ENCODE results near the gene ADGRG2. TPM values are rescaled to one million over a fixed set of nuclear protein-coding genes. Genes with fewer than 3 reads are reported as not detected.

ADGRG2 gene, protein sequence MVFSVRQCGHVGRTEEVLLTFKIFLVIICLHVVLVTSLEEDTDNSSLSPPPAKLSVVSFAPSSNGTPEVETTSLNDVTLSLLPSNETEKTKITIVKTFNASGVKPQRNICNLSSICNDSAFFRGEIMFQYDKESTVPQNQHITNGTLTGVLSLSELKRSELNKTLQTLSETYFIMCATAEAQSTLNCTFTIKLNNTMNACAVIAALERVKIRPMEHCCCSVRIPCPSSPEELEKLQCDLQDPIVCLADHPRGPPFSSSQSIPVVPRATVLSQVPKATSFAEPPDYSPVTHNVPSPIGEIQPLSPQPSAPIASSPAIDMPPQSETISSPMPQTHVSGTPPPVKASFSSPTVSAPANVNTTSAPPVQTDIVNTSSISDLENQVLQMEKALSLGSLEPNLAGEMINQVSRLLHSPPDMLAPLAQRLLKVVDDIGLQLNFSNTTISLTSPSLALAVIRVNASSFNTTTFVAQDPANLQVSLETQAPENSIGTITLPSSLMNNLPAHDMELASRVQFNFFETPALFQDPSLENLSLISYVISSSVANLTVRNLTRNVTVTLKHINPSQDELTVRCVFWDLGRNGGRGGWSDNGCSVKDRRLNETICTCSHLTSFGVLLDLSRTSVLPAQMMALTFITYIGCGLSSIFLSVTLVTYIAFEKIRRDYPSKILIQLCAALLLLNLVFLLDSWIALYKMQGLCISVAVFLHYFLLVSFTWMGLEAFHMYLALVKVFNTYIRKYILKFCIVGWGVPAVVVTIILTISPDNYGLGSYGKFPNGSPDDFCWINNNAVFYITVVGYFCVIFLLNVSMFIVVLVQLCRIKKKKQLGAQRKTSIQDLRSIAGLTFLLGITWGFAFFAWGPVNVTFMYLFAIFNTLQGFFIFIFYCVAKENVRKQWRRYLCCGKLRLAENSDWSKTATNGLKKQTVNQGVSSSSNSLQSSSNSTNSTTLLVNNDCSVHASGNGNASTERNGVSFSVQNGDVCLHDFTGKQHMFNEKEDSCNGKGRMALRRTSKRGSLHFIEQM
- total RNA-seq (3.7 and 4.5 TPM in 2 replicates), polyA plus RNA-seq (2.1 and 2.9 TPM in 2 replicates)

DNA sequence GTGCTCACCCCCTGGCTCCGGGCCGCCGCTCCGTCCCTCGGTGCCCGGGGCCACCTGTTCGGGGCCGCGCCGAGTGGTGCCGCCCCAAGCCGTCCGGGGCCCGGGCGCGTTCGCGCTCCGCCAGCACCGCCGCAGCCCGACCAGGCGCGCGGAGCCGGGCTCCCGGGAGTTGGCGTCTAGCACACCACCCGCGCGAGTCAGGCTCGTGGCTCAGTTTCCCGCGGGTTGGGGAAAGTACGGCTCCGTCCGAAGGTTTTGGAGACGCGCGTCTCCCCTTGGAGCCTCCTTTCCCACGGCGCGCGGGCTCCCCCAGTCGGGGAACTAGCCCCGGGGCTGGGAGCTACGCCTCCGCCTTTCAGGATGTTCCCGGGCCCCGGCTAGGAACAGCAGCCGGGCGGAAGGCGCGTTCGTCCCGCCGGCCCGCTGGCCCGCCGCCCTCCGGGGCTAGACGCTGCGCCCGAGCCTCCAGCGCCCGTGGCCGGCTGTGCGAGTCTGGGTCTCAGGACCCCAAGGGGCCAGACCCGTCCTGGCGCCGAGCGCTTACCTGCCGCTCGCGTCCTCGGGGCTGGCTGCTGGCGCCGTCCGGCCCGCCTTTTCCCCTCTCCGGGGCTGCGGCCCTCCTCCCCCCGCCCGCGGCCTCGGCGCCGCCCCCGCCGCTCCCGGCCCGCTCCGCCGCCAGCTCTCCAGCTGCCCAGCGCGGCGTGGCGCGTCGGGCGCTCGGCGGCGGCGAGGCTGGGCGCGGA is at the start of gene ADGRG2:
Gene ADGRG2, minus strand, starts transcription at position 571 of the 743 bp plus-strand sequence. CDS start 53,634 bp downstream, outside the sequence.
- no peak for TF ChIP-seq EZH2 (IDR thresholded peaks at IDR 0.05; ENCODE audit: borderline replicate concordance)
- TF ChIP-seq, protein P1, sequence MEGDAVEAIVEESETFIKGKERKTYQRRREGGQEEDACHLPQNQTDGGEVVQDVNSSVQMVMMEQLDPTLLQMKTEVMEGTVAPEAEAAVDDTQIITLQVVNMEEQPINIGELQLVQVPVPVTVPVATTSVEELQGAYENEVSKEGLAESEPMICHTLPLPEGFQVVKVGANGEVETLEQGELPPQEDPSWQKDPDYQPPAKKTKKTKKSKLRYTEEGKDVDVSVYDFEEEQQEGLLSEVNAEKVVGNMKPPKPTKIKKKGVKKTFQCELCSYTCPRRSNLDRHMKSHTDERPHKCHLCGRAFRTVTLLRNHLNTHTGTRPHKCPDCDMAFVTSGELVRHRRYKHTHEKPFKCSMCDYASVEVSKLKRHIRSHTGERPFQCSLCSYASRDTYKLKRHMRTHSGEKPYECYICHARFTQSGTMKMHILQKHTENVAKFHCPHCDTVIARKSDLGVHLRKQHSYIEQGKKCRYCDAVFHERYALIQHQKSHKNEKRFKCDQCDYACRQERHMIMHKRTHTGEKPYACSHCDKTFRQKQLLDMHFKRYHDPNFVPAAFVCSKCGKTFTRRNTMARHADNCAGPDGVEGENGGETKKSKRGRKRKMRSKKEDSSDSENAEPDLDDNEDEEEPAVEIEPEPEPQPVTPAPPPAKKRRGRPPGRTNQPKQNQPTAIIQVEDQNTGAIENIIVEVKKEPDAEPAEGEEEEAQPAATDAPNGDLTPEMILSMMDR (IDR thresholded peaks at IDR 0.05; ENCODE audit: poor library complexity): no peak
- TF ChIP-seq EZH2phosphoT487 (IDR thresholded peaks at IDR 0.05; ENCODE audit: low read depth, severe bottlenecking, unreplicated experiment): no peak
- peak within 1 kb of the TSS; percentile 84 for H3K4me2 ChIP-seq

DNA sequence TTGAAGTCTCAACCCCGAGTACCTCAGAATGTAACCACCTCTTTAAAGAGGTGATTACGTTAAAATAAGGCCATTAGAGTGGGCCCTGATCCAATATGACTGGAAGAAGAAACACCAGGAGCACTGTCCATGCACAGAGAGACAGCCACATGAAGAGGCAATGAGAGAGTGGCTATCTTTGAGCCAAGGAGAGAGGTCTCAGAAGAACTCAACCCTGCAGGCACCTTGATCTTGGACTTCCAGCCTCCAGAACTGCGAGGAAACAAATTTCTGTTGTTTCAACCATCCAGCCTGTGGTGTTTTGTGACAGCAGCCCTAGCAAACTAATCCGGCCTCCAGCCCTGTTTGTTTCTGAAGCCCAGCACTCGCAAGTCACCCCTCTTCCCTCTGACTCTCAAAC is 46.3 kb upstream of the ADGRG2 start:
- no peak for DNase-seq (ENCODE audit: low spot score)
- Histone ChIP-seq H2AFZ (no peak overlapping the region), H3K36me3 (replicated peaks; ENCODE audit: insufficient read depth, low read depth) (no peaks in the 10 kb centered on the region), H3K27ac (no peak overlapping the region), H4K20me1 (ENCODE audit: insufficient read depth, poor library complexity, severe bottlenecking) (no peaks in the 10 kb centered on the region), H3K79me2 (no peaks in the 10 kb centered on the region), H3K27me3 (no peaks in the 10 kb centered on the region), H3K9me2 (replicated peaks; ENCODE audit: insufficient read depth) (no peaks in the 10 kb centered on the region), H3K4me1 (ENCODE audit: insufficient read depth) (no peaks in the 10 kb centered on the region), H3K9me3 (ENCODE audit: low read depth) (no peaks in the 10 kb centered on the region), H3K4me3 (no peak overlapping the region), H3K4me2 (no peak overlapping the region)
- WGBS (ENCODE audit: low lambda C conversion rate, missing lambda C conversion rate): 73% methylated on average over 5 of the region's 5 CpGs
- TF ChIP-seq, protein P1 (IDR thresholded peaks at IDR 0.05; ENCODE audit: poor library complexity): no peak
- TF ChIP-seq EZH2phosphoT487 (IDR thresholded peaks at IDR 0.05; ENCODE audit: low read depth, severe bottlenecking, unreplicated experiment) (no peak), EZH2 (IDR thresholded peaks at IDR 0.05; ENCODE audit: borderline replicate concordance) (no peak)

More for the DNA sequence above, at the start of gene ADGRG2:
- H3K27ac ChIP-seq: no peak within 1 kb of the TSS
- H3K36me3 ChIP-seq (replicated peaks; ENCODE audit: insufficient read depth, low read depth): no peaks in the 10 kb centered on the region
- DNase-seq (ENCODE audit: low spot score): peak; percentile 49
- 36% methylated on average over 63 of the region's 107 CpGs for WGBS (ENCODE audit: low lambda C conversion rate, missing lambda C conversion rate)
- H3K9me2 ChIP-seq (replicated peaks; ENCODE audit: insufficient read depth): no peaks in the 10 kb centered on the region
- no peak within 1 kb of the TSS for H2AFZ ChIP-seq
- no peaks in the 10 kb centered on the region for H3K9me3 ChIP-seq (ENCODE audit: low read depth)
- H3K79me2 ChIP-seq: no peaks in the 10 kb centered on the region
- H3K27me3 ChIP-seq: peaks cover 33% of the 10 kb centered on the region
- H3K4me1 ChIP-seq (ENCODE audit: insufficient read depth): no peaks in the 10 kb centered on the region
- no peaks in the 10 kb centered on the region for H4K20me1 ChIP-seq (ENCODE audit: insufficient read depth, poor library complexity, severe bottlenecking)
- peak within 1 kb of the TSS; percentile 26 for H3K4me3 ChIP-seq

DNA sequence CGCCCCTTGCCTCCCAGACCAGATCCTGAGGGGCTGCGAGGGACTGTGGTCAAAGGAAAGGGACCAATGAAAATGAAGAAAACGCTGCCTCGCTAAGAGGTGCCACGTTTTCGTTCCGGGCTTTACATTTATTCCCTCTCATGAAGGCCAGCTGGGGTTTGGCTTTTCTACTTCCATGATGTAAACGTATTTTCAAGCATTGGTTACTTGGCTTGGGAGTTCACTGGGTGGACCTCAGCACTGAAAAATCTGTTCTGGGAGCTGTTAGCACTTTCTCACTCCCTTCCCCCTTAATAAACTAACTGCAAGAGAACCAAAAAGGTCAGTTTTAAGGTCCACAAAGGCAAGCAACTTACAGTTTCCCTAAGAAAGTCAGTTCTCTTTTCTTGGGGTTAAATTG is 40.6 kb upstream of the ADGRG2 start:
- Histone ChIP-seq H4K20me1 (ENCODE audit: insufficient read depth, poor library complexity, severe bottlenecking) (no peaks in the 10 kb centered on the region), H3K36me3 (replicated peaks; ENCODE audit: insufficient read depth, low read depth) (no peaks in the 10 kb centered on the region), H3K4me3 (no peak overlapping the region), H3K27ac (no peak overlapping the region), H3K79me2 (no peaks in the 10 kb centered on the region), H3K9me3 (ENCODE audit: low read depth) (no peaks in the 10 kb centered on the region), H3K27me3 (no peaks in the 10 kb centered on the region), H2AFZ (no peak overlapping the region), H3K9me2 (replicated peaks; ENCODE audit: insufficient read depth) (no peaks in the 10 kb centered on the region), H3K4me2 (no peak overlapping the region), H3K4me1 (ENCODE audit: insufficient read depth) (no peaks in the 10 kb centered on the region)
- no peak for TF ChIP-seq EZH2phosphoT487 (IDR thresholded peaks at IDR 0.05; ENCODE audit: low read depth, severe bottlenecking, unreplicated experiment)
- no peak for TF ChIP-seq EZH2 (IDR thresholded peaks at IDR 0.05; ENCODE audit: borderline replicate concordance)
- TF ChIP-seq, protein P1 (IDR thresholded peaks at IDR 0.05; ENCODE audit: poor library complexity): no peak
- no peak for DNase-seq (ENCODE audit: low spot score)
- 79% methylated on average over 8 of the region's 8 CpGs for WGBS (ENCODE audit: low lambda C conversion rate, missing lambda C conversion rate)
